GM19099 (cell line): ENCODE measurements around the gene THADA.

ENCODE experiments used
- POLR2A ChIP-seq: IDR thresholded peaks from 3 replicates; pipeline ENCODE4 v1.6.1; 2011; ENCODE audit warnings: low read depth; ENCODE audit not compliant: insufficient read length; ENCODE audit errors: extremely low read depth

Gene THADA

GRCh38 chr2:43348908-43349661 lies 246.8 kb downstream of the THADA start:
- no peak for TF ChIP-seq POLR2A

DNA sequence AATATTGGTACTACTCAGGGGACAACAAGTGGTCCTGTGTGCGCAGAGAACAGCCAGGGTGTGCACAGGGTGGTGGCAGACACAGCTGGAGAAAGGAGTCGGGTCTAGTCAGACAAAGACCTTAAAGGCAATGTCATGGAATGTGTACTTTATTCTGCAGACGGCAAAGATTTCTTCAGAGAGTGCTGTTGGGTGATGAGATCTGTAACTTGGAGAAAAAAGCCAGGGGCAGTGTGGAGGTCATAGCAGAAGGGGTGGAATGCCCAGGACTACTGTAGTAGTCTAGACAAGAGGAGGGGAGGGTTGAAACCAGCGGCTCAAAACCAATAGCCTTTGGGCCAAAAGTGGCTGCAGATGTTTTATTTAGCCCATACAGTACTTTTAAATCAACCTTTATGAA lies 248.1 kb downstream of the THADA start:
- TF ChIP-seq POLR2A, result no peak

GRCh38 chr2:43346602-43347567 lies 249.0 kb downstream of the THADA start:
- TF ChIP-seq POLR2A, result no peak

DNA sequence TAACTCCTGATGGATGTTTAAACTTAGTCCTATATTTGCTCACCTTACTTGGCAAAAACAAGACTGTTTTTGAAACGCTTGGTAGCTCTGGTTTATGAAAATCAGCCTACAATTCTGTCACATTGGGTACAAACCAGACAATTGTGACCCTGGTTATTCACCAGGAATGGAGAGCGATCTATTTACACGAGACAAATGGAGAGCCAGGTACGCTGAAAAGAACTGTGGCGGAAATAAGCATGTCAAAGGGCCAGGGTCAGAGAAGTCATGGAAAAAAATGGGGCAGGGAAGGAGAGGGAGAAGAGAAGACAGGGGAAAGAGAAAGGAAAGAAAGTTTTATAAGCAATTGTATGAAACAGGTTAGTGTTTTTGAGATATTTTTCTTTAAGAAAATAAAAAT lies 250.0 kb downstream of the THADA start:
- TF ChIP-seq POLR2A, result no peak

GRCh38 chr2:43345391-43345813 lies 250.4 kb downstream of the THADA start:
- no peak for TF ChIP-seq POLR2A

DNA sequence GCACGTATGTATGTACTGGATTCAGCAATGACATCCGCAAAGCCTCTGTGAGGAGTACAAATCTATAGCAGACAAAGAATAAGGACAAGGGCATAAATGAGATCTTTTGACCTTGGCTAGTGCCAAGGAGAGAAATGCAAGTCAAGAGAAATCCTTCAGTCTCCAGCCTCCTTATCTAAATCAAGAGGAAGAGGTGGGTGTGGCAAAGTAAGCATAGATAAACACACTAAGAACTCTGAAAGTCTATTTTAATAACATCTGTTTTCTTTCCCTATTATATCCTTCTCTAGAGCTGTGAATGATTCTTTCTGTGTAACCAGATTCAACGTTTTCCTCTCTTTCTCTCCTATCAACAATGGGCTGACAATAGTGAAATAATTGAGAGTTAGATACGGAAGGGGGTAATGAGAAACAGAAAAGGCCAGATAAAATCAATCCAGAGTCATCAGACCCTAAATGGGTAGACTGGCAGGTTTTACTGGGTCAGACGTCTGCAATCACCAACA lies 250.9 kb downstream of the THADA start:
- no peak for TF ChIP-seq POLR2A

GRCh38 chr2:43343573-43344304 lies 252.1 kb downstream of the THADA start:
- TF ChIP-seq POLR2A, result no peak

GRCh38 chr2:43341959-43342757 lies 253.7 kb downstream of the THADA start:
- TF ChIP-seq POLR2A, result no peak

- no peak for TF ChIP-seq POLR2A
These were observed 254.9 kb downstream of the THADA start for GRCh38 chr2:43340945-43341356.

- TF ChIP-seq POLR2A, result no peak
These were observed 255.8 kb downstream of the THADA start for GRCh38 chr2:43340066-43340465.

- TF ChIP-seq POLR2A, result no peak
These were observed 262.1 kb downstream of the THADA start for GRCh38 chr2:43333656-43334144.

GRCh38 chr2:43333101-43333655 lies 262.7 kb downstream of the THADA start:
- no peak for TF ChIP-seq POLR2A

- no peak for TF ChIP-seq POLR2A
These were observed 263.2 kb downstream of the THADA start for GRCh38 chr2:43332653-43333052.

- TF ChIP-seq POLR2A, result no peak
These were observed 264.4 kb downstream of the THADA start for GRCh38 chr2:43331422-43331821.
